Measurements from ENCODE around the gene WDR55. TPM values are rescaled to one million over a fixed set of nuclear protein-coding genes. Genes with fewer than 3 reads are reported as not detected.
"Not testable (repeated sequence)": the region's sequence is repeated elsewhere in the genome, so short reads cannot be mapped to it uniquely, and the experiment has no call there.

The WDR55 gene
- total RNA-seq, 1 experiment from 2014 or later: 38.8 TPM

DNA sequence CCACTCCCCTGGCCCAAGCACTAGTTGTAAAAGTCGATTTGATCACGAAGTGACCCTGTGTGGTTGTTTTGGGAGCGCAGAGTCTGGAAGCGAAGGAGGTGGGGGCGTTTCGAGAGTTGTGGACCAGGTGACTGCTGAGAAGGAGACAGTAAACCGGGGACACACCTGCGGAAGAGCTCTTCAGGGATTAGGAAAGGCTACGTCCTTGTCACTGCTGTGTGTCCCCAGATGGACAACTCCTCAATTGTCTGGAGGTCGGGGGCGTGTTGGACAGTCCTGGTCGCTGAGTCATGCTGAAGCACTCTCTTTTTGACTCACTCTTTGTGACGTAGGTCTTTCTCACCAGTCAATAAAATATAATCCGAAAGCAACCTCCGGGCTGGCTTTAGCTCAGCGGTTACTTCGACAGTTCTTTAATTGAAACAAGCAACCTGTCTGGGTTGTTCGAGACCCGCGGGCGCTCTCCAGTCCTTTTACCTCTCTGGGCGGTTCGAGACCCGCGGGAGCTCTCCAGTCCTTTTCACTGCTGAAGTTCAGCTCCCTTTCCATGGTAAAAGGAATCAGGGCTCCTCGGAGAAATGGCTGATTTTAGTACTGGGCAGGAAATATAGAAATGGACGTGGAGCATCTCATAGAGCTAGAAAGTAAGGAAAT is 46.3 kb downstream of the WDR55 start:
- intact Hi-C loops (cut with micrococcal nuclease; ENCODE audit: unreplicated experiment): loop anchor here (1.0 to 5.0 kb wide), 4 partner anchors 8 to 149 kb away; partner anchors contain the start of genes APBB3, SLC35A4 and ZMAT2
- peaks cover 42% of the 10 kb centered on the region for H3K36me3 Mint-ChIP-seq (ENCODE audit: insufficient read depth, unreplicated experiment)
- ChIA-PET POLR2A (interaction anchor here (0.6 to 2.1 kb wide), 13 partner anchors 8 to 310 kb away, joined by 3 to 26 read pairs (median 4); partner anchors contain the start of genes ANKHD1, EIF4EBP3, HARS1 and HARS2), CTCF (interaction anchor here (0.7 to 2.0 kb wide), 9 partner anchors 8 to 1103 kb away, joined by 3 to 14 read pairs (median 4); partner anchors contain the start of genes HARS1, HARS2, IK and NDUFA2)
- Histone ChIP-seq H3K9me3 (no peaks in the 10 kb centered on the region), H3K27me3 (replicated peaks; ENCODE audit: control insufficient read depth, insufficient read depth, low read length) (no peaks in the 10 kb centered on the region), H3K4me3 (ENCODE audit: low read depth, low read length) (peak overlapping the region; percentile 46), H3K36me3 (ENCODE audit: control insufficient read depth, insufficient read depth, low read length) (no peaks in the 10 kb centered on the region), H3K4me1 (no peaks in the 10 kb centered on the region)
- TF ChIP-seq CTCF (IDR thresholded peaks at IDR 0.05; ENCODE audit: insufficient read depth in 1 of 2, low read depth in 1 of 2, low read length in 1 of 2, severe bottlenecking in 1 of 2, unreplicated experiment in 1 of 2): no peak
- peak overlapping the region; percentile 93 for H3K4me3 Mint-ChIP-seq (ENCODE audit: unreplicated experiment)
- peaks cover 7% of the 10 kb centered on the region for H3K4me1 Mint-ChIP-seq (ENCODE audit: low read depth, unreplicated experiment)
- no peaks in the 10 kb centered on the region for H3K9me3 Mint-ChIP-seq (ENCODE audit: unreplicated experiment)
- no TSS peak for BruUV-seq (replicated peaks)
- peaks cover 4% of the 10 kb centered on the region for H3K27me3 Mint-ChIP-seq (ENCODE audit: insufficient read depth, unreplicated experiment)
- peak; percentile 96 to 97 for DNase-seq
- H3K27ac Mint-ChIP-seq (ENCODE audit: unreplicated experiment): peak overlapping the region; percentile 98

- no peaks in the 10 kb centered on the region for H3K9me3 Mint-ChIP-seq (ENCODE audit: unreplicated experiment)
- Histone ChIP-seq H3K4me3 (ENCODE audit: low read depth, low read length) (peak overlapping the region; percentile 46), H3K36me3 (ENCODE audit: control insufficient read depth, insufficient read depth, low read length) (no peaks in the 10 kb centered on the region), H3K9me3 (no peaks in the 10 kb centered on the region), H3K4me1 (no peaks in the 10 kb centered on the region), H3K27me3 (replicated peaks; ENCODE audit: control insufficient read depth, insufficient read depth, low read length) (no peaks in the 10 kb centered on the region)
- no peak for DNase-seq
- peak overlapping the region; percentile 93 for H3K4me3 Mint-ChIP-seq (ENCODE audit: unreplicated experiment)
- TF ChIP-seq CTCF (IDR thresholded peaks at IDR 0.05; ENCODE audit: insufficient read depth in 1 of 2, low read depth in 1 of 2, low read length in 1 of 2, severe bottlenecking in 1 of 2, unreplicated experiment in 1 of 2): no peak
- ChIA-PET POLR2A (interaction anchor here (0.6 to 2.0 kb wide), 8 partner anchors 12 to 311 kb away, joined by 3 to 26 read pairs (median 3); partner anchors contain the start of genes ANKHD1, EIF4EBP3, IK and NDUFA2), CTCF (interaction anchor here (1.5 to 2.0 kb wide), 4 partner anchors 8 to 339 kb away, joined by 3 to 14 read pairs (median 6); partner anchors contain the start of gene ZMAT2)
- intact Hi-C loops (cut with micrococcal nuclease; ENCODE audit: unreplicated experiment): loop anchor here (1.0 to 5.0 kb wide), 4 partner anchors 8 to 149 kb away; partner anchors contain the start of genes APBB3, SLC35A4 and ZMAT2
- H3K27me3 Mint-ChIP-seq (ENCODE audit: insufficient read depth, unreplicated experiment): peaks cover 4% of the 10 kb centered on the region
- H3K27ac Mint-ChIP-seq (ENCODE audit: unreplicated experiment): no peak overlapping the region
- H3K4me1 Mint-ChIP-seq (ENCODE audit: low read depth, unreplicated experiment): peaks cover 7% of the 10 kb centered on the region
- BruUV-seq (replicated peaks): no TSS peak
- peaks cover 35% of the 10 kb centered on the region for H3K36me3 Mint-ChIP-seq (ENCODE audit: insufficient read depth, unreplicated experiment)
These were observed 47.1 kb downstream of the WDR55 start for GRCh38 chr5:140711794-140712193.

DNA sequence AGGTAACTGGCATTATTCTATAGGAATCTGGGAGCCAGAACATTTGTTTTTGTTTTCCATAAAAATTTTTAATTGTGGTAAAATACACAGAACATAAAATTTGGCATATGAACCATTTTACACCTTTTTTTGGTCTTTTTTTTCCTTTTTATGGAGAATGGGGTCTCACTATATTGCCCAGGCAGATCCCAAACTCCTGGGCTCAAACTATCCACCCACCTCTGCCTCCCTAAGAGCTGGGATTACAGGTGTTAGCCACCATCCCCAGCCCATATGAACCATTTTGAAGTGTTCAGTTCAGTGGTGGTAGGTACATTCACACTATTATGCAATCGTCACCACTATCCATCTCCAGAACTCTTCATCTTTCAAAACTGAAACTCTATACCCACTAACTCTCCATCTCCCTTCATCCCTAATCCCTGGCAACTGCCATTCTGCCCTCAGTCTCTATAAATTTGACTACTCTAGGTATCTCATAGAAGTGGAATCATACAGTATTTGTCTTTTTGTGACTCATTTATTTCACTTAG is 48.9 kb downstream of the WDR55 start:
- H3K4me3 Mint-ChIP-seq (ENCODE audit: unreplicated experiment): no peak overlapping the region
- no peak overlapping the region for H3K27ac Mint-ChIP-seq (ENCODE audit: unreplicated experiment)
- CTCF ChIA-PET: no interaction called here
- intact Hi-C loops (cut with micrococcal nuclease; ENCODE audit: unreplicated experiment): loop anchor here (5.0 kb wide), 1 partner anchor 151 kb away; the partner anchor contains the start of genes APBB3 and SLC35A4
- Histone ChIP-seq H3K36me3 (ENCODE audit: control insufficient read depth, insufficient read depth, low read length) (no peaks in the 10 kb centered on the region), H3K4me1 (no peaks in the 10 kb centered on the region), H3K9me3 (no peaks in the 10 kb centered on the region), H3K27me3 (replicated peaks; ENCODE audit: control insufficient read depth, insufficient read depth, low read length) (no peaks in the 10 kb centered on the region), H3K4me3 (ENCODE audit: low read depth, low read length) (no peak overlapping the region)
- H3K4me1 Mint-ChIP-seq (ENCODE audit: low read depth, unreplicated experiment): peaks cover 12% of the 10 kb centered on the region
- H3K9me3 Mint-ChIP-seq (ENCODE audit: unreplicated experiment): no peaks in the 10 kb centered on the region
- peaks cover 30% of the 10 kb centered on the region for H3K36me3 Mint-ChIP-seq (ENCODE audit: insufficient read depth, unreplicated experiment)
- POLR2A ChIA-PET: no interaction called here
- H3K27me3 Mint-ChIP-seq (ENCODE audit: insufficient read depth, unreplicated experiment): peaks cover 9% of the 10 kb centered on the region
- no peak for TF ChIP-seq CTCF (IDR thresholded peaks at IDR 0.05; ENCODE audit: insufficient read depth in 1 of 2, low read depth in 1 of 2, low read length in 1 of 2, severe bottlenecking in 1 of 2, unreplicated experiment in 1 of 2)
- BruUV-seq (replicated peaks): no TSS peak
- DNase-seq: no peak

DNA sequence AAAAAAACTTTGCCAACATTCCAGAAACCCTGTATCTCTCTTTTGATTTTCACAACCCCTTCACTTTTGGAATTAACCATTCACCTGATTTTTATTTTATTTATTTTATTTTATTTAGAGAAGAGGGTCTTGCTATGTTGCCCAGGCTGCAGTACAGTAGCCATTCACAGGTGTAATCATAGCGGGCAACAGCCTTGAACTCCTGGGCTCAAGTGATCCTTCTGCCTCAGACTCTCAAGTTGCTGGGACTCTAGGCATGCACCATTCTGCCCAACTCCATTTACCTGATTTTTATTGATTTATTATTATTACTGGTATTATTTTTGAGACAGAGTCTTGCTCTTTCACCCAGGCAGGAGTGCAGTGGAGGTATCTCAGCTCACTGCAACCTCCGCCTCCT is 51.5 kb downstream of the WDR55 start:
- H3K9me3 ChIP-seq; H3K4me3 ChIP-seq (ENCODE audit: low read depth, low read length); DNase-seq; H3K27me3 ChIP-seq (replicated peaks; ENCODE audit: control insufficient read depth, insufficient read depth, low read length); H3K9me3 Mint-ChIP-seq (ENCODE audit: unreplicated experiment); H3K27me3 Mint-ChIP-seq (ENCODE audit: insufficient read depth, unreplicated experiment); H3K4me1 ChIP-seq; H3K36me3 ChIP-seq (ENCODE audit: control insufficient read depth, insufficient read depth, low read length); BruUV-seq (replicated peaks); POLR2A ChIA-PET; H3K4me3 Mint-ChIP-seq (ENCODE audit: unreplicated experiment); H3K27ac Mint-ChIP-seq (ENCODE audit: unreplicated experiment); CTCF ChIA-PET: not testable (repeated sequence)
- intact Hi-C loops (cut with micrococcal nuclease; ENCODE audit: unreplicated experiment): loop anchor here (5.0 kb wide), 1 partner anchor 474 kb away; no protein-coding TSS in a partner anchor
- peaks cover 17% of the 10 kb centered on the region for H3K4me1 Mint-ChIP-seq (ENCODE audit: low read depth, unreplicated experiment)
- H3K36me3 Mint-ChIP-seq (ENCODE audit: insufficient read depth, unreplicated experiment): peaks cover 23% of the 10 kb centered on the region
